Endothelial cell of umbilical vein (primary cell): ENCODE data around the gene NXPE3. TPM values are rescaled to one million over a fixed set of nuclear protein-coding genes. Genes with fewer than 3 reads are reported as not detected.
A peak's percentile ranks its signal among the peaks of the same experiment; 100 is the strongest.

Experiments
- BruUV-seq: library from RNA; stranded (reverse); fragments of 400-500 nt; replicated peaks from 2 replicates; lab custom pipeline; 2021; lab: Mats Ljungman, UMichigan
- CTCF ChIA-PET: fragments of 300-600, 350-600 bp; sonication (Branson Sonifier 250); formaldehyde crosslinking; loops from one replicate; lab custom pipeline; 2021; ENCODE audit warnings: antibody characterized with exemption, inconsistent platforms; lab: Charles Lee
- POLR2A ChIA-PET: fragments of 300-600, 350-600 bp; sonication (Branson Sonifier 250); formaldehyde crosslinking; loops from one replicate; lab custom pipeline; 2021; ENCODE audit warnings: antibody characterized with exemption, inconsistent platforms; lab: Charles Lee
- DNase-seq: peaks from one replicate; pipeline ENCODE4 v3.0.0-alpha.2; 2011; ENCODE audit warnings: low read depth, low spot score
- FAIRE-seq: peaks from 2 replicates; lab custom pipeline; 2011; peaks lifted over from hg19 to GRCh38; lab: Jason Lieb, UNC
- H2AFZ ChIP-seq: 2 replicates; pipeline ENCODE4 v1.6.0; 2012; ENCODE audit warnings: low read depth, low read length, control low read depth, inconsistent platforms
- H3K27ac ChIP-seq: 2 replicates; pipeline ENCODE4 v1.5.1; 2011; ENCODE audit warnings: low read depth, mild to moderate bottlenecking, control low read depth, low read length, moderate library complexity; ENCODE audit not compliant: insufficient read depth
- H3K27me3 ChIP-seq, 2 experiments: 2 replicates each; pipeline versions ENCODE4 v1.6.0 to v1.6.1; 2011; ENCODE audit warnings: low read length in 2 of 2, mixed read lengths in 1 of 2; ENCODE audit not compliant: control insufficient read depth in 2 of 2, insufficient read depth in 2 of 2
- H3K36me3 ChIP-seq, 2 experiments: 2 replicates in 1 of 2; 3 replicates in 1 of 2; pipeline ENCODE4 v1.5.1; 2011; ENCODE audit warnings: low read length in 2 of 2, mild to moderate bottlenecking in 1 of 2, moderate library complexity in 1 of 2; ENCODE audit not compliant: control insufficient read depth in 2 of 2, insufficient read depth in 2 of 2; ENCODE audit errors: extremely low read depth in 1 of 2
- H3K4me1 ChIP-seq: 3 replicates; pipeline ENCODE4 v1.5.1; 2011; ENCODE audit warnings: mild to moderate bottlenecking, low read length; ENCODE audit not compliant: control insufficient read depth, insufficient read depth; ENCODE audit errors: extremely low read depth
- H3K4me2 ChIP-seq: 2 replicates; pipeline ENCODE4 v1.6.1; 2011; ENCODE audit warnings: low read length, control low read depth, mixed read lengths; ENCODE audit not compliant: insufficient read depth
- H3K4me3 ChIP-seq, 3 experiments: fragments of 200-600 bp in 1 of 3; sonication (generic), shearing (Covaris generic) in 1 of 3; replicated peaks in 1 of 3; 2 replicates each; pipeline ENCODE4 v1.5.1; 2011 to 2016; ENCODE audit warnings: control low read depth in 3 of 3, low read length in 3 of 3, mild to moderate bottlenecking in 2 of 3, inconsistent platforms in 1 of 3, low read depth in 1 of 3, moderate library complexity in 1 of 3; ENCODE audit not compliant: insufficient read depth in 1 of 3
- H3K79me2 ChIP-seq: 2 replicates; pipeline ENCODE4 v1.6.0; 2012; ENCODE audit warnings: low read length, inconsistent platforms; ENCODE audit not compliant: control insufficient read depth, insufficient read depth
- H3K9ac ChIP-seq: replicated peaks from 2 replicates; pipeline ENCODE3; 2011; ENCODE audit warnings: low read length, control low read depth; ENCODE audit not compliant: insufficient read depth; ENCODE audit errors: extremely low read depth
- H3K9me1 ChIP-seq: replicated peaks from 3 replicates; pipeline ENCODE4 v1.6.0; 2011; ENCODE audit warnings: mild to moderate bottlenecking, low read length; ENCODE audit not compliant: control insufficient read depth, insufficient read depth; ENCODE audit errors: extremely low read depth
- H3K9me3 ChIP-seq: replicated peaks from 2 replicates; pipeline ENCODE4 v1.5.1; 2012; ENCODE audit warnings: low read length, inconsistent platforms; ENCODE audit not compliant: control insufficient read depth, insufficient read depth
- H4K20me1 ChIP-seq: replicated peaks from 2 replicates; pipeline ENCODE3; 2011; ENCODE audit warnings: mild to moderate bottlenecking, low read length; ENCODE audit not compliant: control insufficient read depth, insufficient read depth; ENCODE audit errors: extremely low read depth
- CTCF ChIP-seq, 2 donors: IDR thresholded peaks; 1 replicate in 1 of 2; 2 replicates in 1 of 2; pipeline ENCODE4 v1.5.1; 2011; ENCODE audit warnings: low read length in 2 of 2, mild to moderate bottlenecking in 2 of 2, moderate library complexity in 2 of 2, control low read depth in 1 of 2, inconsistent platforms in 1 of 2, low read depth in 1 of 2; ENCODE audit not compliant: insufficient read depth in 1 of 2; ENCODE audit errors: extremely low read depth in 1 of 2
- GATA2 ChIP-seq: IDR thresholded peaks from 2 replicates; pipeline ENCODE4 v1.7.0; 2011; ENCODE audit warnings: low read depth, mild to moderate bottlenecking, moderate library complexity, mixed read lengths, low read length; ENCODE audit not compliant: insufficient read length, insufficient read depth
- dilution Hi-C: fragments of 300-500 bp; cut with MboI; formaldehyde crosslinking; loops from one replicate; pipeline ENCODE4 v1.15.0; 2019; ENCODE audit warnings: low sequenced_read_pairs; ENCODE audit not compliant: extremely low pct_ligation_motif_present
- intact Hi-C: fragments of 100-400 bp; cut with micrococcal nuclease; formaldehyde crosslinking; loops from one replicate; pipeline ENCODE4 v1.10.0; 2022
- polyA plus RNA-seq, 4 experiments: library from polyadenylated mRNA; depleted of rRNA in 3 of 4; stranded (reverse) in 3 of 4; unstranded in 1 of 4; fragments of >200 nt; gene quantifications; 2 replicates each; pipeline versions ENCODE4 v1.2.1 to v1.2.3, GENCODE V29; 2011 to 2012; ENCODE audit warnings: missing spikeins in 1 of 4
- total RNA-seq: library from RNA; stranded (reverse); gene quantifications from 2 replicates; pipeline ENCODE4 v1.2.3, GENCODE V29; 2021

NXPE3 gene
- total and polyA plus RNA-seq, 2 donors (not counting 3 experiments of a cell fraction or from before 2014, with no cell fraction given), result 13.7 to 20.3 TPM

- Histone ChIP-seq H3K9ac (peak overlapping the region; percentile 90), H3K9me3 (no peaks in the 10 kb centered on the region), H3K36me3 (no peaks in the 10 kb centered on the region), H3K4me1 (peaks cover 12% of the 10 kb centered on the region), H3K27me3 (no peaks in the 10 kb centered on the region), H3K9me1 (no peaks in the 10 kb centered on the region), H3K27ac (peak overlapping the region; percentile 82), H2AFZ (peak overlapping the region; percentile 50), H3K79me2 (no peaks in the 10 kb centered on the region), H3K4me3 (peak overlapping the region; percentile 56 to 70 (median 61)), H4K20me1 (no peaks in the 10 kb centered on the region), H3K4me2 (peak overlapping the region; percentile 98)
- intact Hi-C loops, result no loop called here
- dilution Hi-C loops, result no loop called here
- TF ChIP-seq GATA2, result no peak
- no peak for TF ChIP-seq CTCF (IDR thresholded peaks at IDR 0.05; ENCODE audit: extremely low read depth in 1 of 2, insufficient read depth in 1 of 2, low read depth in 1 of 2, low read length in 2 of 2)
- DNase-seq (no peak), FAIRE-seq (no peak)
- POLR2A ChIA-PET, result interaction anchor here (2.7 kb wide), 1 partner anchor 21 kb away, joined by 31 read pairs; the partner anchor contains the start of gene NFKBIZ
- TSS peak; percentile 65 for BruUV-seq
- CTCF ChIA-PET, result interaction anchor here (0.8 to 2.8 kb wide), 5 partner anchors 21 to 401 kb away, joined by 3 to 33 read pairs (median 8); partner anchors contain the start of gene NFKBIZ
Measured at GRCh38 chr3:101828276-101828675, 49.3 kb downstream of the NXPE3 start.

GRCh38 chr3:101828691-101829436 is 49.9 kb downstream of the NXPE3 start:
- DNase-seq, result no peak
- no peaks in the 10 kb centered on the region for H3K9me1 ChIP-seq
- H4K20me1 ChIP-seq, result no peaks in the 10 kb centered on the region
- POLR2A ChIA-PET, result no interaction called here
- no peaks in the 10 kb centered on the region for H3K36me3 ChIP-seq
- H3K79me2 ChIP-seq, result no peaks in the 10 kb centered on the region
- H3K9me3 ChIP-seq, result no peaks in the 10 kb centered on the region
- H3K4me2 ChIP-seq, result peak overlapping the region; percentile 98
- H3K27ac ChIP-seq, result no peak overlapping the region
- FAIRE-seq, result no peak
- dilution Hi-C loops (no loop called here), intact Hi-C loops (no loop called here)
- no TSS peak for BruUV-seq
- peaks cover 12% of the 10 kb centered on the region for H3K4me1 ChIP-seq
- no peak overlapping the region for H3K4me3 ChIP-seq
- H3K27me3 ChIP-seq, result no peaks in the 10 kb centered on the region
- H2AFZ ChIP-seq, result no peak overlapping the region
- TF ChIP-seq CTCF (IDR thresholded peaks at IDR 0.05; ENCODE audit: extremely low read depth in 1 of 2, insufficient read depth in 1 of 2, low read depth in 1 of 2, low read length in 2 of 2), result no peak
- H3K9ac ChIP-seq, result peak overlapping the region; percentile 90
- CTCF ChIA-PET, result interaction anchor here (1.9 to 2.8 kb wide), 2 partner anchors 396 to 397 kb away, joined by 5 to 33 read pairs; no protein-coding TSS in a partner anchor
